Measurements from ENCODE around the gene NFKB2. TPM values are rescaled to one million over a fixed set of nuclear protein-coding genes. Genes with fewer than 3 reads are reported as not detected.

Gene NFKB2
- total RNA-seq, 2 experiments from 2014 or later = 241 to 242 TPM

DNA sequence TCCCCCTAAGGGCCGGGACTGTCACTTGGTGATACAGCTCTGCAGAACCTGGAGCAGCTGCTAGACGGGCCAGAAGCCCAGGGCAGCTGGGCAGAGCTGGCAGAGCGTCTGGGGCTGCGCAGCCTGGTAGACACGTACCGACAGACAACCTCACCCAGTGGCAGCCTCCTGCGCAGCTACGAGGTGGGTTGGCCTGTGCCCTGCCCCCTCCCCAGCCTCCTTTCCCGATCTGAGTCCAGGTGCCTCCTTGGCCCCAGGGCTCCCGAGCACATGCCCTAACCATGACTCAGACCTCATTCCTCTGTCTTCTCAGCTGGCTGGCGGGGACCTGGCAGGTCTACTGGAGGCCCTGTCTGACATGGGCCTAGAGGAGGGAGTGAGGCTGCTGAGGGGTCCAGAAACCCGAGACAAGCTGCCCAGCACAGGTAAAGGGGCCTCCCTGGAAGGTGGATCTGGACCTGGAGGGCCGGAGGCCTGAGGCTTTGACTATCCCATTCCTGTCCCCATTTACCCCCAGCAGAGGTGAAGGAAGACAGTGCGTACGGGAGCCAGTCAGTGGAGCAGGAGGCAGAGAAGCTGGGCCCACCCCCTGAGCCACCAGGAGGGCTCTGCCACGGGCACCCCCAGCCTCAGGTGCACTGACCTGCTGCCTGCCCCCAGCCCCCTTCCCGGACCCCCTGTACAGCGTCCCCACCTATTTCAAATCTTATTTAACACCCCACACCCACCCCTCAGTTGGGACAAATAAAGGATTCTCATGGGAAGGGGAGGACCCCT, 6.4 kb downstream of the NFKB2 start:
- POLR2A ChIA-PET = interaction anchor here (0.9 to 1.0 kb wide), 2 partner anchors 8 to 14 kb away, joined by 3 read pairs; no protein-coding TSS in a partner anchor
- no peak overlapping the region for H3K27ac Mint-ChIP-seq

DNA sequence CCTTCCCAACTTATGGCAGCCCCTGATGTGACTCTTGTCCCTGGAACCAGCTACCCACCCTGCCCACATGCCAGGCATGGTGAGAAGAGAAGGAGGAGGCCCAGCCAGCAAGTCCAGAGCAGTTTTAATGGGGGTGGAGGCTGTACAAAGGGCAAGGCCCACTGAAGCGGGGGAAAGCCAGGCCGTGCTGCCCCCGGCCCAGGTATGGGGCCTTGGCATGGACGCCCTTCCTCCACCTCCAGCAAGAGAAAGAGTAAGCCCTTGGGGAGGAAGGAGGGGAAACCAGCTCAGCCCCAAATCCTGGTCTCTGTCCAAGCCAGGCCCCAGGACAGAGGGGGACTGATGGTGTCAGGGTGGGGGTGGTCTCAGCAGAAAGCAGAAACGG, 7.0 kb downstream of the NFKB2 start:
- ChIA-PET CTCF (interaction anchor here (1.0 to 13.2 kb wide), 10 partner anchors 8 to 170 kb away, joined by 3 to 213 read pairs (median 4); partner anchors contain the start of gene NFKB2), POLR2A (interaction anchor here (1.0 kb wide), 1 partner anchor 9 kb away, joined by 3 read pairs; no protein-coding TSS in a partner anchor)
- intact Hi-C loops (cut with micrococcal nuclease) = no loop called here
- Mint-ChIP-seq H3K27me3 (no peaks in the 10 kb centered on the region), H3K36me3 (peaks cover 46% of the 10 kb centered on the region), H3K9me3 (no peaks in the 10 kb centered on the region), H3K4me1 (ENCODE audit: low read depth) (peaks cover 26% of the 10 kb centered on the region), H3K4me3 (no peak overlapping the region), H3K27ac (no peak overlapping the region)
- DNase-seq = no peak

More for the DNA sequence above, 6.4 kb downstream of the NFKB2 start:
- no peaks in the 10 kb centered on the region for H3K9me3 Mint-ChIP-seq
- no peaks in the 10 kb centered on the region for H3K27me3 Mint-ChIP-seq
- no peak for DNase-seq
- intact Hi-C loops (cut with micrococcal nuclease) = no loop called here
- CTCF ChIA-PET = interaction anchor here (1.0 to 13.2 kb wide), 4 partner anchors 7 to 170 kb away, joined by 3 to 213 read pairs (median 24); partner anchors contain the start of gene NFKB2
- peaks cover 51% of the 10 kb centered on the region for H3K36me3 Mint-ChIP-seq
- H3K4me3 Mint-ChIP-seq = no peak overlapping the region
- H3K4me1 Mint-ChIP-seq (ENCODE audit: low read depth) = peaks cover 31% of the 10 kb centered on the region

GRCh38 chr10:102403115-102403514, 7.6 kb downstream of the NFKB2 start:
- CTCF ChIA-PET = interaction anchor here (0.6 to 13.2 kb wide), 15 partner anchors 8 to 234 kb away, joined by 3 to 213 read pairs (median 4); partner anchors contain the start of genes CUEDC2, ELOVL3, FBXL15 and NFKB2
- Mint-ChIP-seq H3K27ac (no peak overlapping the region), H3K4me3 (no peak overlapping the region), H3K36me3 (peaks cover 39% of the 10 kb centered on the region), H3K9me3 (no peaks in the 10 kb centered on the region), H3K27me3 (peaks cover 2% of the 10 kb centered on the region), H3K4me1 (ENCODE audit: low read depth) (peaks cover 22% of the 10 kb centered on the region)
- POLR2A ChIA-PET = no interaction called here
- no peak for DNase-seq
- intact Hi-C loops (cut with micrococcal nuclease) = no loop called here

DNA sequence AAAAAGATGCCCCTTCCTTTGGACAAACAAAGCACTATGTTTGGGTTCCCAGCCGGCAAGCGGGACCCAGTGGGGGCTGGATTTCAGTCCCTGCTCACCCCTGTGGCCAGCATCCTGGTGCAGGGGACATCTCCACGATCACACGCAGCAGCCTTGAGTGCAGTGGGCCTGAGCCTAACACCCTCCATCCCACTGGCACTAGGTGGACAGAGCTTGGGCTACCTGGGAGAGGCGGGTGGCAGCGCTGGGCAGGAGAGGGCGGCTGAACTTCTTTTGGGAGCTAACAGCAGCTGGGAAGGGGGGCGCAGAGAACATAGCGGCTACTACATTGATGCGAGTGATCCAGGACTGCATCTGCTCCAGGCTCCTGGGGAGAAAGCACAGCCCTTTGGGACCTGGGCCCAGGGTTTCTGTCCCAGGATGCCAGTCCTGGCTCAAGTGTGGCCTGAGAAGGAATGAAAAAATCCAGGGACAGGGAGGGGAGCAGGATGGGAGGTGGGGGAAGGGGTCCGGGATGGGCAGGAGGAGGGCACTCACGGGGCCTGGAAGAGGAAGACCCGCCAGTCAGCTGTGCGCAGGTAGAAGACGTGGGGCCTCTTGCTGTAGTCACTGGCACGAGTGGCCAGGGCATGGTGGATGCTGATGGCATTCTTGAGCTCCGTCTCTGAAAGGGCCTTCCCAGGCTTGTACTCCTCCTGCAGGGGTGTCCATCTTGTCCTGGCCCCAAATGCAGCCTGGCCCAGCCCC, 9.0 kb downstream of the NFKB2 start:
- Mint-ChIP-seq H3K36me3 (peaks cover 29% of the 10 kb centered on the region), H3K4me1 (ENCODE audit: low read depth) (peaks cover 19% of the 10 kb centered on the region), H3K9me3 (no peaks in the 10 kb centered on the region), H3K4me3 (no peak overlapping the region), H3K27ac (no peak overlapping the region), H3K27me3 (peaks cover 7% of the 10 kb centered on the region)
- ChIA-PET CTCF (interaction anchor here (1.1 to 13.2 kb wide), 9 partner anchors 9 to 236 kb away, joined by 3 to 213 read pairs (median 8); partner anchors contain the start of genes ELOVL3, FBXL15 and NFKB2), POLR2A (interaction anchor here (0.7 to 2.4 kb wide), 6 partner anchors 8 to 46 kb away, joined by 3 to 11 read pairs (median 4); partner anchors contain the start of gene NFKB2)
- intact Hi-C loops (cut with micrococcal nuclease) = no loop called here
- no peak for DNase-seq

- ChIA-PET CTCF (interaction anchor here (0.8 to 13.2 kb wide), 8 partner anchors 8 to 173 kb away, joined by 3 to 213 read pairs (median 4); partner anchors contain the start of genes FBXL15 and NFKB2), POLR2A (interaction anchor here (1.4 to 2.4 kb wide), 4 partner anchors 8 to 45 kb away, joined by 3 to 11 read pairs (median 8); partner anchors contain the start of gene NFKB2)
- Mint-ChIP-seq H3K4me3 (no peak overlapping the region), H3K36me3 (peaks cover 23% of the 10 kb centered on the region), H3K27ac (no peak overlapping the region), H3K27me3 (peaks cover 13% of the 10 kb centered on the region), H3K4me1 (ENCODE audit: low read depth) (peaks cover 19% of the 10 kb centered on the region), H3K9me3 (no peaks in the 10 kb centered on the region)
- intact Hi-C loops (cut with micrococcal nuclease) = no loop called here
- no peak for DNase-seq
Measured at GRCh38 chr10:102405108-102405571, 9.6 kb downstream of the NFKB2 start.

- Mint-ChIP-seq H3K4me3 (no peak overlapping the region), H3K27me3 (peaks cover 14% of the 10 kb centered on the region), H3K27ac (no peak overlapping the region), H3K9me3 (no peaks in the 10 kb centered on the region), H3K36me3 (peaks cover 18% of the 10 kb centered on the region), H3K4me1 (ENCODE audit: low read depth) (peaks cover 15% of the 10 kb centered on the region)
- CTCF ChIA-PET = interaction anchor here (0.8 to 13.2 kb wide), 9 partner anchors 7 to 174 kb away, joined by 3 to 213 read pairs (median 3); partner anchors contain the start of genes FBXL15 and NFKB2
- POLR2A ChIA-PET = interaction anchor here (0.6 to 2.4 kb wide), 5 partner anchors 9 to 156 kb away, joined by 3 to 11 read pairs (median 4); partner anchors contain the start of genes FBXL15 and NFKB2
- intact Hi-C loops (cut with micrococcal nuclease) = no loop called here
- DNase-seq = peak; percentile 30
Measured at GRCh38 chr10:102405632-102406031, 10.1 kb downstream of the NFKB2 start.

- Mint-ChIP-seq H3K36me3 (peaks cover 12% of the 10 kb centered on the region), H3K27me3 (peaks cover 22% of the 10 kb centered on the region), H3K4me1 (ENCODE audit: low read depth) (peaks cover 21% of the 10 kb centered on the region), H3K4me3 (no peak overlapping the region), H3K9me3 (no peaks in the 10 kb centered on the region), H3K27ac (no peak overlapping the region)
- ChIA-PET CTCF (interaction anchor here (1.3 to 6.7 kb wide), 3 partner anchors 12 to 177 kb away, joined by 4 to 45 read pairs (median 8); partner anchors contain the start of gene NFKB2), POLR2A (interaction anchor here (0.9 to 2.4 kb wide), 3 partner anchors 9 to 15 kb away, joined by 3 to 11 read pairs (median 7); partner anchors contain the start of genes FBXL15 and NFKB2)
- DNase-seq = no peak
- intact Hi-C loops (cut with micrococcal nuclease) = no loop called here
Measured at GRCh38 chr10:102406815-102407214, 11.3 kb downstream of the NFKB2 start.

DNA sequence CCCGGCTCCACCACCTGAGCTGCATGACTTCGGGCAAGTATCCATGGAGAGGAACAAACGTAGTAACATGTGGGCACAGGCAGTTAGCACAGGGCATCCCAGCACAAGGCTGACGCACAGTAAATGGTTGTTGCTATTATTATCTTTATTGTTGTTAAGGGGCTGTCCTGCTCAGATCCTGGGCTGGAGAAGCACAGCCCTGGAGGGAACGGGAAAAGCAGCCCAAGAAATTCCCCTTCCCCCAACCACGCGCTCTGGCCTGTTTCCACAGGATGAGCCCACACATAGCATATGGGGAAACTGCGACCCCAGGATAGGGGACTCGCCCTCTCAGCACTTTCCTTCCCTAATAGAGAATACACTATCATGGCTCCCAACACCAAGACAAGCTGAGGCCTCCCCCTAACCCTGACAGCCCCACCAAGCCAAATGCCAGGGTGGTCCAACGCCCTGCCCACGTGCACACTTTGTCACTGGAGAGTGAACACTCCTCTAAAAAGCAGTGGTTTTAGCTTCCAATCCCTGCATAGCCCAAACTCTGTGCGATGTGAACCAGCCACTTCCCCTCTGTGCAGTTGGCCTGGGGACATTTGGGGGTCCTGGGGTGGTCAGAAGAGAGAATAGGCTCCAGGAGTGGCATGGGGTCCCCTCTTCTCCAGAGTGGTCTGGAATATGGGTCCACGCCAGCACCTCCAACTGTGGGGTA, 12.1 kb downstream of the NFKB2 start:
- H3K4me1 Mint-ChIP-seq (ENCODE audit: low read depth) = peaks cover 24% of the 10 kb centered on the region
- H3K36me3 Mint-ChIP-seq = peaks cover 6% of the 10 kb centered on the region
- ChIA-PET POLR2A (interaction anchor here (0.9 to 1.6 kb wide), 4 partner anchors 10 to 25 kb away, joined by 3 to 7 read pairs (median 4); partner anchors contain the start of genes CUEDC2 and FBXL15), CTCF (interaction anchor here (0.6 to 6.7 kb wide), 5 partner anchors 8 to 177 kb away, joined by 3 to 45 read pairs (median 6); partner anchors contain the start of gene NFKB2)
- peak overlapping the region; percentile 42 for H3K4me3 Mint-ChIP-seq
- H3K9me3 Mint-ChIP-seq = no peaks in the 10 kb centered on the region
- no peak for DNase-seq
- peak overlapping the region; percentile 0 for H3K27ac Mint-ChIP-seq
- intact Hi-C loops (cut with micrococcal nuclease) = no loop called here
- peaks cover 22% of the 10 kb centered on the region for H3K27me3 Mint-ChIP-seq

DNA sequence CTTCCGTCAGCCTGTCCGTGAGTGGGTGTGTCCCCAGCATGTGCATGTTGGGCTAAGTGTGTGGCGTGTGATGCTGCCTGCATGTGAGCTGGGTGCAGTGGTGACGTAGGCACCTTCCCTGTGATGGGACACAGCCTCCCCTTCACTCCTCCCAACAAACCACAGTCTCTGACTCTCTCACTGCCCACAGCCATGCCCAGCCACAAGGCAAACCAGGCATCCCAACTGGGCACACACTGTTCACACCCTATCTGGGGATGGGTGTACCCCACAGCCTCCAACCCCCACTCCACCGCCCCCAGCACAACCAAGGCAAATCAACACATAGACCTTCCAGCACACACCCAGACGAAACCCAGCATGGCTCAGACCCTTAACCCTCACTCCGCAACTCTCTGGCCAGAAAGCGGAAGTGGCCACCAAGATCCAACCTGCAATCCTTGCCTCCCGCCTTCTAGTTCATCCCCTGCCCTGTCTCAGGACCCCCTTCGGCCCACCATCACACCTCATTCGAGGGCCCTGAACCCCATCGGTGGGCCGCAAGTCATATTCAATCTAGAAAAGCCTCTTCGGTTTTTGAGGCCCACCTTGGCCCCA, 12.7 kb downstream of the NFKB2 start:
- Mint-ChIP-seq H3K36me3 (peaks cover 6% of the 10 kb centered on the region), H3K4me1 (ENCODE audit: low read depth) (peaks cover 29% of the 10 kb centered on the region), H3K27me3 (peaks cover 22% of the 10 kb centered on the region), H3K4me3 (peak overlapping the region; percentile 42), H3K27ac (no peak overlapping the region), H3K9me3 (no peaks in the 10 kb centered on the region)
- DNase-seq = peak; percentile 23
- ChIA-PET POLR2A (interaction anchor here (1.0 to 1.6 kb wide), 3 partner anchors 13 to 24 kb away, joined by 3 to 7 read pairs (median 4); partner anchors contain the start of genes CUEDC2 and FBXL15), CTCF (interaction anchor here (1.1 to 6.7 kb wide), 3 partner anchors 9 to 177 kb away, joined by 3 to 45 read pairs (median 6); partner anchors contain the start of gene NFKB2)
- intact Hi-C loops (cut with micrococcal nuclease) = no loop called here
